Endothelial cell of umbilical vein (primary cell): ENCODE measurements around the gene DGKD. TPM values are rescaled to one million over a fixed set of nuclear protein-coding genes. Genes with fewer than 3 reads are reported as not detected.

ENCODE experiments used
- BruUV-seq: library from RNA; stranded (reverse); fragments of 400-500 nt; replicated peaks from 2 replicates; lab custom pipeline; 2021; lab: Mats Ljungman, UMichigan
- CTCF ChIA-PET: fragments of 300-600, 350-600 bp; sonication (Branson Sonifier 250); formaldehyde crosslinking; loops from one replicate; lab custom pipeline; 2021; ENCODE audit warnings: antibody characterized with exemption, inconsistent platforms; lab: Charles Lee
- POLR2A ChIA-PET: fragments of 300-600, 350-600 bp; sonication (Branson Sonifier 250); formaldehyde crosslinking; loops from one replicate; lab custom pipeline; 2021; ENCODE audit warnings: antibody characterized with exemption, inconsistent platforms; lab: Charles Lee
- DNase-seq: peaks from one replicate; pipeline ENCODE4 v3.0.0-alpha.2; 2011; ENCODE audit warnings: low read depth, low spot score
- FAIRE-seq: peaks from 2 replicates; lab custom pipeline; 2011; peaks lifted over from hg19 to GRCh38; lab: Jason Lieb, UNC
- H2AFZ ChIP-seq: 2 replicates; pipeline ENCODE4 v1.6.0; 2012; ENCODE audit warnings: low read depth, low read length, control low read depth, inconsistent platforms
- H3K27ac ChIP-seq: 2 replicates; pipeline ENCODE4 v1.5.1; 2011; ENCODE audit warnings: low read depth, mild to moderate bottlenecking, control low read depth, low read length, moderate library complexity; ENCODE audit not compliant: insufficient read depth
- H3K27me3 ChIP-seq, 2 experiments: 2 replicates each; pipeline versions ENCODE4 v1.6.0 to v1.6.1; 2011; ENCODE audit warnings: low read length in 2 of 2, mixed read lengths in 1 of 2; ENCODE audit not compliant: control insufficient read depth in 2 of 2, insufficient read depth in 2 of 2
- H3K36me3 ChIP-seq, 2 experiments: 2 replicates in 1 of 2; 3 replicates in 1 of 2; pipeline ENCODE4 v1.5.1; 2011; ENCODE audit warnings: low read length in 2 of 2, mild to moderate bottlenecking in 1 of 2, moderate library complexity in 1 of 2; ENCODE audit not compliant: control insufficient read depth in 2 of 2, insufficient read depth in 2 of 2; ENCODE audit errors: extremely low read depth in 1 of 2
- H3K4me1 ChIP-seq: 3 replicates; pipeline ENCODE4 v1.5.1; 2011; ENCODE audit warnings: mild to moderate bottlenecking, low read length; ENCODE audit not compliant: control insufficient read depth, insufficient read depth; ENCODE audit errors: extremely low read depth
- H3K4me2 ChIP-seq: 2 replicates; pipeline ENCODE4 v1.6.1; 2011; ENCODE audit warnings: low read length, control low read depth, mixed read lengths; ENCODE audit not compliant: insufficient read depth
- H3K4me3 ChIP-seq, 3 experiments: fragments of 200-600 bp in 1 of 3; sonication (generic), shearing (Covaris generic) in 1 of 3; replicated peaks in 1 of 3; 2 replicates each; pipeline ENCODE4 v1.5.1; 2011 to 2016; ENCODE audit warnings: control low read depth in 3 of 3, low read length in 3 of 3, mild to moderate bottlenecking in 2 of 3, inconsistent platforms in 1 of 3, low read depth in 1 of 3, moderate library complexity in 1 of 3; ENCODE audit not compliant: insufficient read depth in 1 of 3
- H3K79me2 ChIP-seq: 2 replicates; pipeline ENCODE4 v1.6.0; 2012; ENCODE audit warnings: low read length, inconsistent platforms; ENCODE audit not compliant: control insufficient read depth, insufficient read depth
- H3K9ac ChIP-seq: replicated peaks from 2 replicates; pipeline ENCODE3; 2011; ENCODE audit warnings: low read length, control low read depth; ENCODE audit not compliant: insufficient read depth; ENCODE audit errors: extremely low read depth
- H3K9me1 ChIP-seq: replicated peaks from 3 replicates; pipeline ENCODE4 v1.6.0; 2011; ENCODE audit warnings: mild to moderate bottlenecking, low read length; ENCODE audit not compliant: control insufficient read depth, insufficient read depth; ENCODE audit errors: extremely low read depth
- H3K9me3 ChIP-seq: replicated peaks from 2 replicates; pipeline ENCODE4 v1.5.1; 2012; ENCODE audit warnings: low read length, inconsistent platforms; ENCODE audit not compliant: control insufficient read depth, insufficient read depth
- H4K20me1 ChIP-seq: replicated peaks from 2 replicates; pipeline ENCODE3; 2011; ENCODE audit warnings: mild to moderate bottlenecking, low read length; ENCODE audit not compliant: control insufficient read depth, insufficient read depth; ENCODE audit errors: extremely low read depth
- CTCF ChIP-seq, 2 donors: IDR thresholded peaks; 1 replicate in 1 of 2; 2 replicates in 1 of 2; pipeline ENCODE4 v1.5.1; 2011; ENCODE audit warnings: low read length in 2 of 2, mild to moderate bottlenecking in 2 of 2, moderate library complexity in 2 of 2, control low read depth in 1 of 2, inconsistent platforms in 1 of 2, low read depth in 1 of 2; ENCODE audit not compliant: insufficient read depth in 1 of 2; ENCODE audit errors: extremely low read depth in 1 of 2
- EZH2 ChIP-seq: IDR thresholded peaks from 2 replicates; pipeline ENCODE4 v1.6.1; 2012; ENCODE audit warnings: borderline replicate concordance, low read depth, mild to moderate bottlenecking, moderate library complexity, low read length, inconsistent platforms; ENCODE audit not compliant: severe bottlenecking
- FOS ChIP-seq: IDR thresholded peaks from 2 replicates; pipeline ENCODE4 v1.6.1; 2011; ENCODE audit warnings: mild to moderate bottlenecking, low read length, moderate library complexity, borderline replicate concordance; ENCODE audit not compliant: insufficient read depth
- GATA2 ChIP-seq: IDR thresholded peaks from 2 replicates; pipeline ENCODE4 v1.7.0; 2011; ENCODE audit warnings: low read depth, mild to moderate bottlenecking, moderate library complexity, mixed read lengths, low read length; ENCODE audit not compliant: insufficient read length, insufficient read depth
- JUN ChIP-seq: IDR thresholded peaks from 2 replicates; pipeline ENCODE4 v1.6.1; 2011; ENCODE audit warnings: borderline replicate concordance, low read depth; ENCODE audit not compliant: insufficient read length, insufficient read depth
- MAX ChIP-seq: IDR thresholded peaks from 2 replicates; pipeline ENCODE4 v1.6.1; 2011; ENCODE audit not compliant: insufficient read depth, insufficient read length
- MYC ChIP-seq: IDR thresholded peaks from one replicate; pipeline ENCODE4 v1.6.1; 2011; ENCODE audit warnings: mild to moderate bottlenecking, low read depth, low read length
- POLR2A ChIP-seq: IDR thresholded peaks from 2 replicates; pipeline ENCODE4 v1.6.1; 2012; ENCODE audit warnings: low read depth, mild to moderate bottlenecking, control low read depth, low read length
- POLR2AphosphoS5 ChIP-seq: IDR thresholded peaks from 2 replicates; pipeline ENCODE4 v1.6.1; 2012; ENCODE audit warnings: low read depth, mild to moderate bottlenecking, control low read depth, low read length, moderate library complexity; ENCODE audit not compliant: insufficient read depth
- dilution Hi-C: fragments of 300-500 bp; cut with MboI; formaldehyde crosslinking; loops from one replicate; pipeline ENCODE4 v1.15.0; 2019; ENCODE audit warnings: low sequenced_read_pairs; ENCODE audit not compliant: extremely low pct_ligation_motif_present
- intact Hi-C: fragments of 100-400 bp; cut with micrococcal nuclease; formaldehyde crosslinking; loops from one replicate; pipeline ENCODE4 v1.10.0; 2022
- polyA plus RNA-seq, 4 experiments: library from polyadenylated mRNA; depleted of rRNA in 3 of 4; stranded (reverse) in 3 of 4; unstranded in 1 of 4; fragments of >200 nt; gene quantifications; 2 replicates each; pipeline versions ENCODE4 v1.2.1 to v1.2.3, GENCODE V29; 2011 to 2012; ENCODE audit warnings: missing spikeins in 1 of 4
- total RNA-seq: library from RNA; stranded (reverse); gene quantifications from 2 replicates; pipeline ENCODE4 v1.2.3, GENCODE V29; 2021

Gene DGKD
- total and polyA plus RNA-seq, 2 donors (not counting 3 experiments of a cell fraction or from before 2014, with no cell fraction given), result 10.8 to 36.6 TPM

GRCh38 chr2:233311241-233311926 lies 42.9 kb upstream of the DGKD start:
- Histone ChIP-seq H3K4me1 (no peaks in the 10 kb centered on the region), H4K20me1 (no peaks in the 10 kb centered on the region), H3K36me3 (no peaks in the 10 kb centered on the region), H3K9me3 (no peaks in the 10 kb centered on the region), H3K79me2 (no peaks in the 10 kb centered on the region), H3K4me2 (no peak overlapping the region), H3K4me3 (no peak overlapping the region), H3K27me3 (peaks cover 2 to 4% of the 10 kb centered on the region in 2 experiments), H3K9ac (no peak overlapping the region), H3K9me1 (no peaks in the 10 kb centered on the region), H3K27ac (no peak overlapping the region), H2AFZ (no peak overlapping the region)
- CTCF ChIA-PET, result no interaction called here
- dilution Hi-C loops (no loop called here), intact Hi-C loops (no loop called here)
- POLR2A ChIA-PET, result no interaction called here
- FAIRE-seq, result no peak
- no peak for DNase-seq
- no TSS peak for BruUV-seq
- TF ChIP-seq MYC (no peak), GATA2 (no peak), POLR2A (no peak), POLR2AphosphoS5 (no peak), FOS (no peak)

- H3K4me3 ChIP-seq, result no peak overlapping the region
- DNase-seq, result no peak
- no peaks in the 10 kb centered on the region for H3K9me1 ChIP-seq
- intact Hi-C loops (no loop called here), dilution Hi-C loops (no loop called here)
- no peak overlapping the region for H3K9ac ChIP-seq
- no peak overlapping the region for H3K4me2 ChIP-seq
- FAIRE-seq, result no peak
- H3K27ac ChIP-seq, result no peak overlapping the region
- H3K79me2 ChIP-seq, result no peaks in the 10 kb centered on the region
- H3K36me3 ChIP-seq, result no peaks in the 10 kb centered on the region
- no peaks in the 10 kb centered on the region for H3K4me1 ChIP-seq
- ChIA-PET POLR2A (no interaction called here), CTCF (no interaction called here)
- peaks cover 2 to 4% of the 10 kb centered on the region in 2 experiments for H3K27me3 ChIP-seq
- H2AFZ ChIP-seq, result no peak overlapping the region
- H4K20me1 ChIP-seq, result no peaks in the 10 kb centered on the region
- no peak for TF ChIP-seq EZH2
- TF ChIP-seq POLR2A, result no peak
- no peak for TF ChIP-seq CTCF (IDR thresholded peaks at IDR 0.05; ENCODE audit: extremely low read depth in 1 of 2, insufficient read depth in 1 of 2, low read depth in 1 of 2, low read length in 2 of 2)
- TF ChIP-seq GATA2, result no peak
- no peak for TF ChIP-seq FOS
- no peak for TF ChIP-seq JUN
- no peak for TF ChIP-seq MYC
- TF ChIP-seq MAX, result no peak
- TF ChIP-seq POLR2AphosphoS5, result no peak
- no peaks in the 10 kb centered on the region for H3K9me3 ChIP-seq
- BruUV-seq, result no TSS peak
Observed at GRCh38 chr2:233312874-233313273, 41.4 kb upstream of the DGKD start.
